Subcutaneous abdominal adipose tissue (tissue), 5 donors: Measurements from ENCODE around the gene C2CD2.

Source experiments
- H3K27ac ChIP-seq: one replicate; pipeline ENCODE4 v1.7.0; 2013; ENCODE audit warnings: low read depth, mild to moderate bottlenecking, inconsistent platforms, low read length, moderate library complexity
- H3K27me3 ChIP-seq, 5 donors: one replicate each; pipeline ENCODE4 v1.7.0; 2013; ENCODE audit warnings: low read length in 5 of 5, inconsistent platforms in 1 of 5; ENCODE audit not compliant: control insufficient read depth in 5 of 5, insufficient read depth in 4 of 5
- H3K36me3 ChIP-seq, 5 donors: one replicate each; pipeline ENCODE4 v1.7.0; 2013; ENCODE audit warnings: low read length in 5 of 5; ENCODE audit not compliant: control insufficient read depth in 5 of 5, insufficient read depth in 5 of 5
- H3K4me1 ChIP-seq, 5 donors: one replicate each; pipeline ENCODE4 v1.7.0; 2013; ENCODE audit warnings: low read length in 5 of 5, mild to moderate bottlenecking in 3 of 5, moderate library complexity in 1 of 5; ENCODE audit not compliant: control insufficient read depth in 5 of 5, insufficient read depth in 5 of 5
- H3K4me3 ChIP-seq, 5 donors: one replicate each; pipeline ENCODE4 v1.7.0; 2013; ENCODE audit warnings: low read length in 5 of 5, low read depth in 1 of 5
- H3K9ac ChIP-seq, 5 donors: one replicate each; pipeline ENCODE4 v1.7.0; 2013; ENCODE audit warnings: low read length in 5 of 5, mild to moderate bottlenecking in 4 of 5, moderate library complexity in 3 of 5
- H3K9me3 ChIP-seq, 5 donors: one replicate each; pipeline ENCODE4 v1.7.0; 2013; ENCODE audit warnings: low read length in 5 of 5; ENCODE audit not compliant: control insufficient read depth in 5 of 5
- donor health status: healthy.
- donor health status: healthy.
- donor health status: healthy.
- donor health status: healthy.
- donor health status: healthy.

Gene C2CD2

DNA sequence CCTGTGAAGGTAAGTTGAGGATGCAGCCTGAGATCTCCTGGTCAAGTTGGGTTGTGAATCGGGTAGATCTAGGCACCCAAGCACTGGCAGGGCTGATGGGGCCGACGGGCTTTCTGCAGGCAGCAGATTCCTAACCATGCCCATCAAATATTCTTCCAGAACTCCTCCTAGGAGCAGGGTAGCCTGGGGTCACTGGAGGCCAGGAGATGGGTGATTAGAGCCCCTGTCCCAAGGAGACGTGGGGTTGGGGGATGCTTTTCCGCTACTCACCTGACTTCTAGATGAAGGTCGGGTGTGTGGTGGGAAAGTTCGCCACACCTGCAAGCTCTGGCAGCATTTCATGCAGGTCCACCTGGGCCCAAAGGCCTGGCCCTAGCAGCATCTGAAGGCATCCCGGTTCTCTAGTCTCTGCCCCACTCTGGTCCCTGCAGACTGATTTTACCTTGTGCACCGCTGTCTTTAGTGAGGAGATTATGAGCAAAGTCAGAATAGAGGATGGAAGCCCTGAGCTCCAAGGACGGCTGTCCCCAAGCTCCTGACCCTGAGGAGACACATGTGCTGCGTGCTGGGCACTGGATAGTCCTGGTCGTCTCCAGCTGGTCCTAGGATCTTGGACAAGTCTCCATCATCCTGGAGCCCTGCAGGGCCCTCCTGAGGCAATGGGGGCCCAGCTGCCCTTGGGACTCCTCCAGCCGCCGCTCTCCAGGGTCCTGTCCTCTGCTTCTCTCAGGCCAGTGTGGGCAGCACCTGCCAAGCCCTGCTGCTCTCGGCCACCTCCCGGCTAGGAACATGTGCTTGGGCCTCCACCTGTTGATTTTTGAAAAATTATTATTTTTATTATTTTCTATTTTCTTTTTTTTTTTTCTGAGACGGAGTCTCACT is 21.8 kb upstream of the C2CD2 start:
- Histone ChIP-seq H3K27me3 (no peaks in the 10 kb centered on the region), H3K4me1 (peaks cover 0 to 27% (median 12%) of the 10 kb centered on the region in 5 donors), H3K9ac (no peak overlapping the region), H3K9me3 (peaks cover 0 to 7% (median 0%) of the 10 kb centered on the region in 5 donors), H3K36me3 (no peaks in the 10 kb centered on the region), H3K4me3 (no peak overlapping the region), H3K27ac (no peak overlapping the region)

- H3K36me3 ChIP-seq = no peaks in the 10 kb centered on the region
- peaks cover 0 to 5% (median 0%) of the 10 kb centered on the region in 5 donors for H3K9me3 ChIP-seq
- no peaks in the 10 kb centered on the region for H3K27me3 ChIP-seq
- no peak overlapping the region for H3K27ac ChIP-seq
- H3K4me3 ChIP-seq = peak overlapping the region in 1 of 5 donors; percentile 10
- H3K4me1 ChIP-seq = peaks cover 0 to 33% (median 12%) of the 10 kb centered on the region in 5 donors
- H3K9ac ChIP-seq = no peak overlapping the region
Measured at GRCh38 chr21:41974752-41975053, 20.9 kb upstream of the C2CD2 start.

- no peaks in the 10 kb centered on the region for H3K9me3 ChIP-seq
- peak overlapping the region; percentile 63 for H3K27ac ChIP-seq
- H3K36me3 ChIP-seq = no peaks in the 10 kb centered on the region
- H3K9ac ChIP-seq = peak overlapping the region in 1 of 5 donors; percentile 16
- H3K4me3 ChIP-seq = peak overlapping the region in 1 of 5 donors; percentile 10
- H3K4me1 ChIP-seq = peaks cover 0 to 33% (median 12%) of the 10 kb centered on the region in 5 donors
- H3K27me3 ChIP-seq = no peaks in the 10 kb centered on the region
Measured at GRCh38 chr21:41973861-41974751, 20.3 kb upstream of the C2CD2 start.

DNA sequence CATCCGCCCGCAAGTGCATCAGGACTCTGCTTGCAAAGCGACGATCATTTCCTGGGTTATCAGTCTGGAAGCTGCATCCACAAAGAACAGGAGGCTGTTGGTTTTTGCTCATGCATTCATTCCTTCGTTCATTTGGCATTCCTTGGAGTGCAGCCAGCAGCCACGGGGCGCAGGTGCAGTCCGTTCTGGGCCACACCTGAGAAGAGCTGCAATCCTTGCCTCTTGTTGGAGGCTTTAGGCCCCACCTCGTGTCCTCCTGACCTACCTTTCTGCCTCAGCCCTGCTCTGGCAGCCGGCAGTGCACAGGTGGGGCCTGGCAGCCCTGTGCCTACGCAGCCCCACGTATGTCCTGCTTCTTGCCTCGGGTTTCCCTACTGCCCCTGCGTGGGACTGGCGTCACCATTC is 19.6 kb upstream of the C2CD2 start:
- Histone ChIP-seq H3K4me1 (peaks cover 0 to 33% (median 12%) of the 10 kb centered on the region in 5 donors), H3K9me3 (no peaks in the 10 kb centered on the region), H3K27ac (peak overlapping the region; percentile 63), H3K36me3 (no peaks in the 10 kb centered on the region), H3K9ac (no peak overlapping the region), H3K27me3 (no peaks in the 10 kb centered on the region), H3K4me3 (no peak overlapping the region)

GRCh38 chr21:41972511-41973205 is 18.8 kb upstream of the C2CD2 start:
- Histone ChIP-seq H3K4me1 (peaks cover 0 to 33% (median 12%) of the 10 kb centered on the region in 5 donors), H3K9me3 (no peaks in the 10 kb centered on the region), H3K36me3 (no peaks in the 10 kb centered on the region), H3K27ac (no peak overlapping the region), H3K27me3 (no peaks in the 10 kb centered on the region), H3K4me3 (no peak overlapping the region), H3K9ac (no peak overlapping the region)

DNA sequence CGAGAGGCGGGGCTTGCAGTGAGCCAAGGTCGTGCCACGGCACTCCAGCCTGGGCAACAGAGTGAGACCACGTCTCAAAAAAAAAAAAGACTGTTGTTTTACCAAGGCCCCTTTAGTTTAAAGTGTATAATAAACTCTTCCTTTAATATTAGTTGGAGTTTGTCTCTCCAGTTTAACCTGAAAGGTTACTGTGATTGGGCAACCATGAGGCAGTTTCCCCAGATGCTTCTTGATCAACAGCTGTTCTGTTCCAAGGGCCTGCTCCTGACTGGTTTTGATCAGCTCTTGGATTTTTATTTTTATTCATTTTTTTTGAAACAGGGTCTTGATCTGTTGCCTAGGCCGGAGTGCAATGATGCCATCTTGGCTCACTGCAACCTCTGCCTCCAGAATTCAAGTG is 18.1 kb upstream of the C2CD2 start:
- H3K27ac ChIP-seq = no peak overlapping the region
- no peak overlapping the region for H3K4me3 ChIP-seq
- no peaks in the 10 kb centered on the region for H3K36me3 ChIP-seq
- peaks cover 0 to 39% (median 12%) of the 10 kb centered on the region in 5 donors for H3K4me1 ChIP-seq
- H3K9me3 ChIP-seq = no peaks in the 10 kb centered on the region
- no peak overlapping the region for H3K9ac ChIP-seq
- H3K27me3 ChIP-seq = no peaks in the 10 kb centered on the region

DNA sequence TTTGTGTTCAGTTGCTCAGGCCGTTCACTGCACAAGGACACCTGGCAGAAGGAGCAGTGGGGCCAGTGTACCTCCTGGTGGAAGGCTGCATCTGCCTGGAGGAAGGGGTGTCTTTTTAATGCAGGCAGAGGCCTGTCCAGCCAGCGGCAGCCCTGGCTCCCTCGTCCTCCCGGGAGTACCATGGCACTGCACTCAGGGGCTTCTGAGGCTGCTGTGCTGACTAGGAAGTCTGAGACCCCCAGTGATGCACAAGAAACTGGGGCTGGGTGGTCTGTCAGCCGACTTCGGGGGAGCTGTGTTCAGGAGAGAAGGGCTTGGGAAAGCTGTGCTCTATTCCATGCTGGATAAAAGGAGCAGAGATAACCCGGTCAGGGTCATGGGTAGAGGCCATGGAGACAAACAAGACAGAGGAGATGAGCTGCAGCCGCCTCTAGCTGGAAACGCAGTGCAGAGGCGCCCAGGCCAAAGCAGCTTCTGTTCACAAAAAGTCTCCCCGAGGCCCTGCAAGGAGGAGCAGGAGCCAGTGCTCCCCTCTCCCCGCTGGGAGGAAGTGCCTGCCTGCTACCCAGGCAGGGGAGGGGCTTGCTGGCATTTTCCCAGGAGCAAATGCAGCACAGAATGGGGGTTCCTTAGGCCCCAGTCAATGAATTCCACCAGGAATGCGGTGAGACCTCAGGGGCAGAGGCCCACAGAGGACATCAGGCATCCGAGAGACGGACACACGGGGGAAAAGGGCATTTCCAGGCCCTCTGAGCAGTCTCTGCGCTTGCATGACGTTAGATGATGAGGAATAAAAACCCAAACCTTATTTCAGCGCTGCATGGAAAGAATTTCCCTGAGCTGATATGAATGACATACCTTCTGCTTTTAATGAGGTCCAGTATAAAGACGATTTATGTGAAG is 17.2 kb upstream of the C2CD2 start:
- no peaks in the 10 kb centered on the region for H3K9me3 ChIP-seq

DNA sequence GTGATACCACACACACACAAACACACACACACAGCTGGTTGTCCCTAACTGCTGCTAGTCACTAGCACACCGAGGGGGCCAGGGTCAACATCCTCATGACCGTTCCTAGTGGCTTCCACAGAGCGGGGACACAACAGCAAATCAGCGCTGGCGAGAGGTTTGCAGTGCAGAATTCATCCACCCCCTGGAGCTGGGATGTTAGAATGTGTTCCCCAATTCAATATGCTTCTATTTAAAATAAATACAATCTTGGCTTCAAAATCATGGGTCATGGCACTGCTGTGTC is 16.2 kb upstream of the C2CD2 start:
- Histone ChIP-seq H3K9me3 (no peaks in the 10 kb centered on the region), H3K4me3 (no peak overlapping the region), H3K9ac (no peak overlapping the region), H3K4me1 (peaks cover 3 to 43% (median 15%) of the 10 kb centered on the region in 5 donors), H3K36me3 (no peaks in the 10 kb centered on the region), H3K27ac (no peak overlapping the region), H3K27me3 (no peaks in the 10 kb centered on the region)

More for the DNA sequence above, 17.2 kb upstream of the C2CD2 start:
- H3K27me3 ChIP-seq = no peaks in the 10 kb centered on the region
- H3K36me3 ChIP-seq = no peaks in the 10 kb centered on the region
- H3K4me3 ChIP-seq = no peak overlapping the region
- no peak overlapping the region for H3K27ac ChIP-seq
- no peak overlapping the region for H3K9ac ChIP-seq
- H3K4me1 ChIP-seq = peaks cover 2 to 41% (median 14%) of the 10 kb centered on the region in 5 donors

- peaks cover 0 to 23% (median 5%) of the 10 kb centered on the region in 5 donors for H3K4me1 ChIP-seq
- H3K4me3 ChIP-seq = no peak overlapping the region
- no peak overlapping the region for H3K27ac ChIP-seq
- H3K36me3 ChIP-seq = no peaks in the 10 kb centered on the region
- H3K9me3 ChIP-seq = no peaks in the 10 kb centered on the region
- no peak overlapping the region for H3K9ac ChIP-seq
- no peaks in the 10 kb centered on the region for H3K27me3 ChIP-seq
Measured at GRCh38 chr21:41967708-41968107, 13.9 kb upstream of the C2CD2 start.
